GM11168 (cell line): ENCODE measurements around the gene HIGD1A.

Experiments used
- in situ Hi-C: fragments of 300-500 bp; cut with MboI; formaldehyde crosslinking; loops from one replicate; pipeline ENCODE4 v1.12.0; 2022; ENCODE audit warnings: low sequenced_read_pairs; ENCODE audit not compliant: unreplicated experiment

Gene HIGD1A

GRCh38 chr3:42763021-42763420 lies 41.3 kb downstream of the HIGD1A start:
- in situ Hi-C loops, result no loop called here

- in situ Hi-C loops, result no loop called here
Observed at GRCh38 chr3:42762046-42762724, 42.1 kb downstream of the HIGD1A start.

- in situ Hi-C loops, result no loop called here
Observed at GRCh38 chr3:42758126-42758525, 46.2 kb downstream of the HIGD1A start.

GRCh38 chr3:42756681-42757213 lies 47.5 kb downstream of the HIGD1A start:
- in situ Hi-C loops, result no loop called here

GRCh38 chr3:42755681-42756578 lies 48.4 kb downstream of the HIGD1A start:
- in situ Hi-C loops, result no loop called here

GRCh38 chr3:42753757-42754156 lies 50.5 kb downstream of the HIGD1A start:
- in situ Hi-C loops, result no loop called here

GRCh38 chr3:42752961-42753360 lies 51.3 kb downstream of the HIGD1A start:
- in situ Hi-C loops, result no loop called here

GRCh38 chr3:42752441-42752840 lies 51.8 kb downstream of the HIGD1A start:
- in situ Hi-C loops, result no loop called here

- in situ Hi-C loops, result no loop called here
Observed at GRCh38 chr3:42751609-42752008, 52.7 kb downstream of the HIGD1A start.

- in situ Hi-C loops, result no loop called here
Observed at GRCh38 chr3:42750834-42751233, 53.5 kb downstream of the HIGD1A start.

- in situ Hi-C loops, result no loop called here
Observed at GRCh38 chr3:42749753-42750231, 54.5 kb downstream of the HIGD1A start.

- in situ Hi-C loops, result no loop called here
Observed at GRCh38 chr3:42749025-42749752, 55.1 kb downstream of the HIGD1A start.

- in situ Hi-C loops, result no loop called here
Observed at GRCh38 chr3:42747581-42747980, 56.7 kb downstream of the HIGD1A start.

- in situ Hi-C loops, result no loop called here
Observed at GRCh38 chr3:42746455-42747450, 57.5 kb downstream of the HIGD1A start.

- in situ Hi-C loops, result no loop called here
Observed at GRCh38 chr3:42745776-42746454, 58.4 kb downstream of the HIGD1A start.

- in situ Hi-C loops, result no loop called here
Observed at GRCh38 chr3:42745291-42745745, 59.0 kb downstream of the HIGD1A start.

- in situ Hi-C loops, result no loop called here
Observed at GRCh38 chr3:42743204-42743995, 60.9 kb downstream of the HIGD1A start.

GRCh38 chr3:42742688-42743087 lies 61.6 kb downstream of the HIGD1A start:
- in situ Hi-C loops, result no loop called here
